ENCODE data around the gene CAMK1D. TPM values are rescaled to one million over a fixed set of nuclear protein-coding genes. Genes with fewer than 3 reads are reported as not detected.
A peak's percentile ranks its signal among the peaks of the same experiment; 100 is the strongest.

CAMK1D gene
- total and polyA plus RNA-seq, 2 experiments from 2014 or later = 3.5 to 6.0 TPM

DNA sequence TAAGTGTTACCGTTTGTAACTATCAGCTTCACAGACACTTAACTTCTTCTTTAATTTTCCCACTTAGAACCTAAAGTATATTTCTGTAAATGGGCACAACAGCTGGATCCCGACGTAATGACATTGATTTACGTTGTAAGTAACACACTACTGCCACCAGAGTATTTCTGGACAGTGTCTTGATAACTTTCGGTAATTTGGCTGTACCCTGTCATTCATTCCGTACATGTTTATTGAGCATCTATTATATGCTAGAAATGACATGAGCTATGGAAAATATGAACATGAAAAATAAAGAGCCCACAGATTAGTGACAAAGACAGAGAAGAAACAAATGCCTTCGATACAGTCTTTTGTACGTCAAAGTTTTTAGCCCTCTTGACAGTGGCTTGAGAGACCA is 360.8 kb downstream of the CAMK1D start:
- Histone ChIP-seq H3K27ac (peak overlapping the region; percentile 82), H3K9me3 (ENCODE audit: low read depth) (no peaks in the 10 kb centered on the region), H3K27me3 (no peaks in the 10 kb centered on the region), H2AFZ (no peak overlapping the region), H3K4me1 (ENCODE audit: insufficient read depth) (peaks cover 28% of the 10 kb centered on the region), H4K20me1 (ENCODE audit: insufficient read depth, poor library complexity, severe bottlenecking) (no peaks in the 10 kb centered on the region), H3K79me2 (no peaks in the 10 kb centered on the region), H3K36me3 (replicated peaks; ENCODE audit: insufficient read depth, low read depth) (no peaks in the 10 kb centered on the region), H3K9me2 (replicated peaks; ENCODE audit: insufficient read depth) (no peaks in the 10 kb centered on the region), H3K4me3 (no peak overlapping the region), H3K4me2 (peak overlapping the region; percentile 26)
- DNase-seq (ENCODE audit: low spot score) = no peak
- WGBS (ENCODE audit: low lambda C conversion rate, missing lambda C conversion rate) = 85% methylated on average over 8 of the region's 8 CpGs
- TF ChIP-seq EZH2 (IDR thresholded peaks at IDR 0.05; ENCODE audit: borderline replicate concordance) = no peak
- TF ChIP-seq, protein P1, sequence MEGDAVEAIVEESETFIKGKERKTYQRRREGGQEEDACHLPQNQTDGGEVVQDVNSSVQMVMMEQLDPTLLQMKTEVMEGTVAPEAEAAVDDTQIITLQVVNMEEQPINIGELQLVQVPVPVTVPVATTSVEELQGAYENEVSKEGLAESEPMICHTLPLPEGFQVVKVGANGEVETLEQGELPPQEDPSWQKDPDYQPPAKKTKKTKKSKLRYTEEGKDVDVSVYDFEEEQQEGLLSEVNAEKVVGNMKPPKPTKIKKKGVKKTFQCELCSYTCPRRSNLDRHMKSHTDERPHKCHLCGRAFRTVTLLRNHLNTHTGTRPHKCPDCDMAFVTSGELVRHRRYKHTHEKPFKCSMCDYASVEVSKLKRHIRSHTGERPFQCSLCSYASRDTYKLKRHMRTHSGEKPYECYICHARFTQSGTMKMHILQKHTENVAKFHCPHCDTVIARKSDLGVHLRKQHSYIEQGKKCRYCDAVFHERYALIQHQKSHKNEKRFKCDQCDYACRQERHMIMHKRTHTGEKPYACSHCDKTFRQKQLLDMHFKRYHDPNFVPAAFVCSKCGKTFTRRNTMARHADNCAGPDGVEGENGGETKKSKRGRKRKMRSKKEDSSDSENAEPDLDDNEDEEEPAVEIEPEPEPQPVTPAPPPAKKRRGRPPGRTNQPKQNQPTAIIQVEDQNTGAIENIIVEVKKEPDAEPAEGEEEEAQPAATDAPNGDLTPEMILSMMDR (IDR thresholded peaks at IDR 0.05; ENCODE audit: poor library complexity) = no peak
- TF ChIP-seq EZH2phosphoT487 (IDR thresholded peaks at IDR 0.05; ENCODE audit: low read depth, severe bottlenecking, unreplicated experiment) = no peak

DNA sequence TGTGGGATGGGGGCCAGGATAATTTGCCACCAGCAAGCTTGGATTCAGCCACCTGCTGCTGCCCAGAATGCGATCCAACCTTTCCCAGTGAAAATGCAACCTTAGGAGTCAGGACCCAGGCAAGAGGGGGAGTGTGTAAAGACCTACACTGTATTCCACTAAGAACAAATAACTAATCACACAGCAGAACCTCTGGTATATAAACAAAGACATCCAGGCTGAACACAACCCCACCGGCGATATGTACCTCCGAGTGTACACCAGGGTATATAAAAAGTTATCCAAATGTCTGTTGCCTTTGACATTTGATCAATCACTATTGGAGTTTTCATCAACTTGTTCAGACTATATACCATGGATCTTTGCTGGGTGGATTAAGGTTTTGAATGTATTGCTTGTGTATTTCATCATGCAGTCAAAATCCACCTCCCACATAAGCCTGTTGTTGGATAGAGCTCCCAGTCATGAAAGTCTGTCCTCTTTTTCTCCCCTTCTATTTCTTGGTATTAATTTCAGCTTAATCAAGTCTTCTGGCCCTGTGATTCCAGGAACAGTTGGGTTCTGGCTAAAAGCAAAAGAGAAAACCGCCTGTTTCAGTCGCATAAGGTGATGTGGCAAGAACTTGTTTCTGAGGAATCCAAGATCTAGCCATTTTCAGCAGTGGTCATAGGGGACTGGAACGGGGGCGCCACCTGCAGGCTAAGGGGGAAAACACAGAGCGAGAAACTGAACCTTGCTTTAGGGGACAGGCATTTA is 361.4 kb downstream of the CAMK1D start:
- Histone ChIP-seq H3K36me3 (replicated peaks; ENCODE audit: insufficient read depth, low read depth) (no peaks in the 10 kb centered on the region), H3K9me3 (ENCODE audit: low read depth) (no peaks in the 10 kb centered on the region), H3K4me3 (no peak overlapping the region), H3K27ac (peak overlapping the region; percentile 42), H3K9me2 (replicated peaks; ENCODE audit: insufficient read depth) (no peaks in the 10 kb centered on the region), H3K27me3 (no peaks in the 10 kb centered on the region), H3K4me2 (no peak overlapping the region), H3K4me1 (ENCODE audit: insufficient read depth) (peaks cover 28% of the 10 kb centered on the region), H4K20me1 (ENCODE audit: insufficient read depth, poor library complexity, severe bottlenecking) (no peaks in the 10 kb centered on the region), H3K79me2 (no peaks in the 10 kb centered on the region), H2AFZ (no peak overlapping the region)
- 44% methylated on average over 9 of the region's 9 CpGs for WGBS (ENCODE audit: low lambda C conversion rate, missing lambda C conversion rate)
- no peak for TF ChIP-seq EZH2phosphoT487 (IDR thresholded peaks at IDR 0.05; ENCODE audit: low read depth, severe bottlenecking, unreplicated experiment)
- TF ChIP-seq, protein P1 (IDR thresholded peaks at IDR 0.05; ENCODE audit: poor library complexity) = peak; percentile 93
- peak; percentile 88 for DNase-seq (ENCODE audit: low spot score)

DNA sequence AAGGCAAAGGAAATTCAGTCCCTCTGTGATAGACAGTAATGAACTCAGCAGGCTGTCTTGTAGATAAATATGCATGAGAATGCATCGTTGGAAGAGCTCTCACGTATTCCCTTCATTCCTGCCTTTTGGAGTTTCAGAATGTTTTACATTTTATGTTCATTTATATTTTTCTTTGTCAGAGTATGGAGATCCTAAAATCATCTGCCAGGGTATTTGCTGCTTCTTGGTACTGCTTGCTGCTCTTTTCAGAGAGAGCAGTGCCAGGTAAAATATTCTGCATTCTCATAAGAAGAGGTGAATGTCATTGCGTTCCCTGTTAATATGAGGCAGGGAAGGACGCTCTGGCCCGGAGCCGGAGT is 362.0 kb downstream of the CAMK1D start:
- Histone ChIP-seq H3K27ac (no peak overlapping the region), H3K27me3 (no peaks in the 10 kb centered on the region), H3K9me3 (ENCODE audit: low read depth) (no peaks in the 10 kb centered on the region), H3K79me2 (no peaks in the 10 kb centered on the region), H3K4me3 (no peak overlapping the region), H3K4me1 (ENCODE audit: insufficient read depth) (peaks cover 28% of the 10 kb centered on the region), H3K36me3 (replicated peaks; ENCODE audit: insufficient read depth, low read depth) (no peaks in the 10 kb centered on the region), H3K9me2 (replicated peaks; ENCODE audit: insufficient read depth) (no peaks in the 10 kb centered on the region), H4K20me1 (ENCODE audit: insufficient read depth, poor library complexity, severe bottlenecking) (no peaks in the 10 kb centered on the region), H3K4me2 (no peak overlapping the region), H2AFZ (no peak overlapping the region)
- TF ChIP-seq EZH2phosphoT487 (IDR thresholded peaks at IDR 0.05; ENCODE audit: low read depth, severe bottlenecking, unreplicated experiment) = no peak
- no peak for TF ChIP-seq EZH2 (IDR thresholded peaks at IDR 0.05; ENCODE audit: borderline replicate concordance)
- TF ChIP-seq, protein P1 (IDR thresholded peaks at IDR 0.05; ENCODE audit: poor library complexity) = no peak
- no peak for DNase-seq (ENCODE audit: low spot score)
- WGBS (ENCODE audit: low lambda C conversion rate, missing lambda C conversion rate) = 67% methylated on average over 6 of the region's 6 CpGs

Data from hepatocyte (in vitro differentiated cells).